Esophagus muscularis mucosa (tissue), 4 donors: ENCODE data around the gene LRCOL1.

Source experiments
- CTCF ChIP-seq, 3 experiments: fragments of 200-600 bp in 2 of 3; fragments of 450-650 bp in 1 of 3; sonication (generic) in 2 of 3; IDR thresholded peaks; one replicate each; pipeline ENCODE4 v1.5.1; 2017 to 2019; ENCODE audit warnings: antibody characterized with exemption in 3 of 3, mild to moderate bottlenecking in 2 of 3, moderate library complexity in 1 of 3
- EP300 ChIP-seq: sonication (generic); formaldehyde crosslinking; IDR thresholded peaks from one replicate; pipeline ENCODE4 v1.6.1; 2017; ENCODE audit warnings: antibody characterized with exemption
- POLR2A ChIP-seq: fragments of 450-650 bp; IDR thresholded peaks from one replicate; pipeline ENCODE4 v1.6.1; 2017; ENCODE audit warnings: antibody characterized with exemption, moderate library complexity, mild to moderate bottlenecking, low read depth
- POLR2AphosphoS5 ChIP-seq, 2 donors: sonication (generic); formaldehyde crosslinking; IDR thresholded peaks; one replicate each; pipeline ENCODE4 v1.6.1; 2017; ENCODE audit warnings: antibody characterized with exemption in 2 of 2

- TF ChIP-seq CTCF (IDR thresholded peaks at IDR 0.05) (no peak), POLR2A (no peak), EP300 (no peak), POLR2AphosphoS5 (IDR thresholded peaks at IDR 0.05) (no peak)
Observed at GRCh38 chr12:132558042-132558856, 52.1 kb downstream of the LRCOL1 start.
